Measurements from ENCODE around the gene GDF15. TPM values are rescaled to one million over a fixed set of nuclear protein-coding genes. Genes with fewer than 3 reads are reported as not detected.

GDF15 gene
- total RNA-seq, 1 donor from 2014 or later, result 0.33 TPM

DNA sequence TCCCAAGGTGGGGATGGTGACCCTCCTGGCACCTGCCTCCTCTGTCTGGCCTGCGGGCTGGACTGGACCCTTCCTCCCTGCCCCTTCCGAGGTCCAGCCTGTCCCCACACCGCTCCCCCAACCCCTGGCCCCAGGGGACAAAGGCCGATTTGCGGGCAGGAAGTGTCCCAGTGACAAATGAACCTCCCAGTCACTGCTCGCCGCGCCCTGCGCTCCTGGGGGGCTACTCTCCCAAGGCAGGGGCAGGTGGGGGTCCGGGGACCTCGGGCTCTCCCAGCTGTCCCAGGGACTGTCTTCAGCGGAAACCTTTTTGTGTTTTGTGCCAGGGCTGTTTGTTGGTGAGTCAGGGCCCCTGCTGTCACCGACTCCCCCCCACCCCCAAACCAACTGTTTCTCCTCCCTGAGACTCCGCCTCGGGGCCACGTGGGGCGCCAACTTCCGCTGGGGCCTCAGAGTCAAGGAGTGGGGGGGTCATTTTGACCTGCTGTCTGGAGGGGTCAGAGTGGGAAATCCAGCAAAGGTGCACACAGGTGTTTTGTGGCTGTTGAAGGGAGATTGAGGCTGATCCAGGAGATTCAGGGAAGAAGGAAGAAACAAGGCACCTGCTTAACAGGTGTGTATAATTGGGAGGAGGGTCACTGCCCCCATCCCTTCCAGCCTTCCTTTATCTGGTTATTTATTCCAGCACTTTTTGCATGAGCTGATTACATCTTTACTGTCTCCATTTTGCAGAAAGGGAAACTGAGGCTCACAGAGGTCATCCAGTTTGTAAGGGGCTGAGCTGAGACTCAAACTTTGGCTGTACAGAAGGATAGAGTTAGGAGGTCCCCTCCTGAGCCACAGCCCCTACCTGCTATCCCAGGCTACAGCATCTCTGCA lies 44.7 kb upstream of the GDF15 start:
- Histone ChIP-seq H3K4me1 (peaks cover 33% of the 10 kb centered on the region), H3K27me3 (ENCODE audit: low read depth) (no peaks in the 10 kb centered on the region), H3K27ac (replicated peaks) (peak overlapping the region; percentile 82), H3K4me3 (peak overlapping the region; percentile 84), H3K36me3 (peaks cover 7% of the 10 kb centered on the region), H3K9me3 (replicated peaks) (no peaks in the 10 kb centered on the region)
- DNase-seq, result peak; percentile 48
- TF ChIP-seq, protein P1, sequence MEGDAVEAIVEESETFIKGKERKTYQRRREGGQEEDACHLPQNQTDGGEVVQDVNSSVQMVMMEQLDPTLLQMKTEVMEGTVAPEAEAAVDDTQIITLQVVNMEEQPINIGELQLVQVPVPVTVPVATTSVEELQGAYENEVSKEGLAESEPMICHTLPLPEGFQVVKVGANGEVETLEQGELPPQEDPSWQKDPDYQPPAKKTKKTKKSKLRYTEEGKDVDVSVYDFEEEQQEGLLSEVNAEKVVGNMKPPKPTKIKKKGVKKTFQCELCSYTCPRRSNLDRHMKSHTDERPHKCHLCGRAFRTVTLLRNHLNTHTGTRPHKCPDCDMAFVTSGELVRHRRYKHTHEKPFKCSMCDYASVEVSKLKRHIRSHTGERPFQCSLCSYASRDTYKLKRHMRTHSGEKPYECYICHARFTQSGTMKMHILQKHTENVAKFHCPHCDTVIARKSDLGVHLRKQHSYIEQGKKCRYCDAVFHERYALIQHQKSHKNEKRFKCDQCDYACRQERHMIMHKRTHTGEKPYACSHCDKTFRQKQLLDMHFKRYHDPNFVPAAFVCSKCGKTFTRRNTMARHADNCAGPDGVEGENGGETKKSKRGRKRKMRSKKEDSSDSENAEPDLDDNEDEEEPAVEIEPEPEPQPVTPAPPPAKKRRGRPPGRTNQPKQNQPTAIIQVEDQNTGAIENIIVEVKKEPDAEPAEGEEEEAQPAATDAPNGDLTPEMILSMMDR (IDR thresholded peaks at IDR 0.05; ENCODE audit: borderline replicate concordance), result peak; percentile 7
- intact Hi-C loops (cut with micrococcal nuclease), result no loop called here

DNA sequence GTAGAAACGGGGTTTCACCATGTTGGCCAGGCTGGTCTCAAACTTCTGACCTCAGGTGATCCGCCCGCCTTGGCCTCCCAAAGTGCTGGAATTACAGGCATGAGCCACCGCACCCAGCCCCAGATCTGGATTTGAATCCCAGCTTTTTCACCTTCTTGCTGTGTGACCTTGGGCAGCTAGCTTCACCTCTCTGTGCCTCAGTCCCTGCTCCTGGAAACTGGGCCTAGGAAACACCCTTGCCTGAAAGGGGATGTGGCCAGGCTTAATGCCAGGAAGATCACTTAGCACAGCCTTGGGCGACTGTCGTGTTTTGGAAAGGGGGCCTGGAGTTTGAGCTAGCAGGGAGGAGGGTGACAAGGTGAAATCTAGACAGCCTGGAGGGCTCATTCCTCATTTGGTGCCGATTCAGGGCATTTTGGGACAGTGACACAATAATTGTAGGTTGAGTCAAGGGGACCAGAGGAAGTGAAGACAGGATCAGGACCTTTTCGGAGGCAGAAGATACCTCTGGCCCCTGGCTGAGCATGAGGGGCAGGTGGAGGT lies 43.8 kb upstream of the GDF15 start:
- Histone ChIP-seq H3K4me3 (no peak overlapping the region), H3K27ac (replicated peaks) (no peak overlapping the region), H3K4me1 (peaks cover 32% of the 10 kb centered on the region), H3K9me3 (replicated peaks) (no peaks in the 10 kb centered on the region), H3K27me3 (ENCODE audit: low read depth) (no peaks in the 10 kb centered on the region), H3K36me3 (peaks cover 7% of the 10 kb centered on the region)
- intact Hi-C loops (cut with micrococcal nuclease), result no loop called here
- TF ChIP-seq, protein P1 (IDR thresholded peaks at IDR 0.05; ENCODE audit: borderline replicate concordance), result no peak
- no peak for DNase-seq

DNA sequence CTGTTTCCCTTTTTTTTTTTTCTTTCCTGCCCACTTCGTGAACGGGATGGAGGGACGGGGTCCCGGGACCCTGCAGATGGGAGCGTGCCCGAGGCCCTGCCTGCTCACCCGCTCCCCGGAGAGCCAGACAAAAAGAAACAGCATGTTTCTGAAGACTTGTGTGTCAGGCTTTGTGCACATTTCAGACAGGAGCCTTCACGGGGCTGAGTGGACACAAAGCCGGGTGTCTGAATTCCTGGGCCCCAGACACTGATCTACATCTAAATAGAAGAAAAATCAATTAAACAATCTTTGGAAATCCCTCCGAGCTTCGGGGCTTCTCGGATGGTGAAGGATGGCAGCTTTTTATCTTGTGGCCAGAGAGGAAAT lies 41.4 kb upstream of the GDF15 start:
- TF ChIP-seq, protein P1 (IDR thresholded peaks at IDR 0.05; ENCODE audit: borderline replicate concordance), result no peak
- Histone ChIP-seq H3K36me3 (peaks cover 7% of the 10 kb centered on the region), H3K9me3 (replicated peaks) (no peaks in the 10 kb centered on the region), H3K27me3 (ENCODE audit: low read depth) (no peaks in the 10 kb centered on the region), H3K4me3 (no peak overlapping the region), H3K27ac (replicated peaks) (no peak overlapping the region), H3K4me1 (peaks cover 25% of the 10 kb centered on the region)
- intact Hi-C loops (cut with micrococcal nuclease), result no loop called here
- no peak for DNase-seq

DNA sequence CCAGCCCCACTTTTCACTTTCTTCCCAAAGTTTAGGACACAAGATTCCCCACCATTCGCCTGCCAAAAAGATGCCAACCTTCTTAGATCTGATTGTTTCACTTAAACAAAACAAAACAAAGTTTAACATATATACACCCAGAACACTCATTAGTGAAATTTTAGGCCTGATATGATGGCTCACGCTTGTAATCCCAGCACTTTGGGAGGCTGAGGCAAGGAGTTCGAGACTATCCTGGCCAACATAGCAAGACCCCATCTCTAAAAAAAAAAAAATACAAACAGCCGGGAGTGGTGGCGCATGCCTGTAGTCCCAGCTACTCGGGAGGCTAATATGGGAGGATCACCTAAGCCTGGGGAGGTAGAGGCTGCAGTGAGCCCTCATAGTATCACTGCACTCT lies 40.7 kb upstream of the GDF15 start:
- DNase-seq, result no peak
- Histone ChIP-seq H3K27me3 (ENCODE audit: low read depth) (no peaks in the 10 kb centered on the region), H3K4me3 (no peak overlapping the region), H3K36me3 (peaks cover 10% of the 10 kb centered on the region), H3K4me1 (peaks cover 17% of the 10 kb centered on the region), H3K27ac (replicated peaks) (no peak overlapping the region), H3K9me3 (replicated peaks) (no peaks in the 10 kb centered on the region)
- TF ChIP-seq, protein P1 (IDR thresholded peaks at IDR 0.05; ENCODE audit: borderline replicate concordance), result no peak
- intact Hi-C loops (cut with micrococcal nuclease), result loop anchor here (5.0 kb wide), 1 partner anchor 67 kb away; no protein-coding TSS in a partner anchor

DNA sequence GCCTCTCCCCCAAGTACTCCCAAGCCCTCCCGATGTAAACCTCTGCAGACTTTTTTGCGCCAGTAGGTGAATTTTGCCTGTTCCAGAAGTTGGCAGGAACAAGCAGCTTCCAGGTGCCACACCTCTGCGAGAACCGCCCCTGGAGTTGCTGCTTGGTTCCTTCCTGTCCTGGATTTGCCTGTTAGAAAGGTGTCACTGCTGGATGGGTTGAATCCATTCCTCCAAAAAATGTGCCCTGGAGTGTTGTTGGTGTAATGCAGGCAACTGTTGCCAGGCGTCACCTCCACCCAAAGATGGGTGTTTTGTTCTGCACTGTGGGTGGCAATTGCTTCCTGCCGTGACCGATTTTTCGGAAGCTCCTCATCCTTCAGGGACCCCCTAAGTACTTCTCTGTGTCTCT lies 39.9 kb upstream of the GDF15 start:
- peaks cover 9% of the 10 kb centered on the region for H3K4me1 ChIP-seq
- H3K27me3 ChIP-seq (ENCODE audit: low read depth), result no peaks in the 10 kb centered on the region
- no peak overlapping the region for H3K4me3 ChIP-seq
- TF ChIP-seq, protein P1 (IDR thresholded peaks at IDR 0.05; ENCODE audit: borderline replicate concordance), result no peak
- intact Hi-C loops (cut with micrococcal nuclease), result loop anchor here (5.0 kb wide), 1 partner anchor 66 kb away; no protein-coding TSS in a partner anchor
- no peaks in the 10 kb centered on the region for H3K9me3 ChIP-seq (replicated peaks)
- no peak overlapping the region for H3K27ac ChIP-seq (replicated peaks)
- H3K36me3 ChIP-seq, result peaks cover 14% of the 10 kb centered on the region
- no peak for DNase-seq

Data from left ventricle myocardium inferior (tissue), 1 donor.